Measurements from ENCODE around the gene GOLGA6D.
"Not testable (repeated sequence)": the region's sequence is repeated elsewhere in the genome, so short reads cannot be mapped to it uniquely, and the experiment has no call there.

GOLGA6D gene

GRCh38 chr15:75235760-75236729, 46.6 kb upstream of the GOLGA6D start:
- H3K36me3 ChIP-seq (ENCODE audit: control insufficient read depth, low read length): no peaks in the 10 kb centered on the region
- no peaks in the 10 kb centered on the region for H3F3A ChIP-seq (ENCODE audit: control insufficient read depth, insufficient read depth)
- peaks cover 4% of the 10 kb centered on the region; the same call in 1 of the 2 replicates for H3K27me3 ChIP-seq (ENCODE audit: control insufficient read depth, low read length)
- H3K9me3 ChIP-seq (ENCODE audit: control insufficient read depth, insufficient read depth, low read length): no peaks in the 10 kb centered on the region
- TF ChIP-seq EZH2phosphoT487 (IDR thresholded peaks at IDR 0.05; ENCODE audit: borderline replicate concordance, low read length): no peak
- no peaks in the 10 kb centered on the region for H3K79me2 ChIP-seq (ENCODE audit: control insufficient read depth, low read length)
- H3K4me2 ChIP-seq (ENCODE audit: low read length): no peak overlapping the region
- no peak overlapping the region for H3K4me3 ChIP-seq (ENCODE audit: low read length)
- H3K9me2 ChIP-seq (replicated peaks; ENCODE audit: control insufficient read depth, low read length): no peaks in the 10 kb centered on the region
- no peaks in the 10 kb centered on the region for H3K4me1 ChIP-seq (ENCODE audit: control insufficient read depth, low read length)
- H3K27ac ChIP-seq (ENCODE audit: low read depth, low read length): no peak overlapping the region
- H4K20me1 ChIP-seq (ENCODE audit: control insufficient read depth, insufficient read depth, low read depth, low read length): no peaks in the 10 kb centered on the region; the same call in 1 of the 2 replicates

- Histone ChIP-seq H3K4me3 (ENCODE audit: low read length) (no peak overlapping the region), H4K20me1 (ENCODE audit: control insufficient read depth, insufficient read depth, low read depth, low read length) (no peaks in the 10 kb centered on the region), H3K4me2 (ENCODE audit: low read length) (no peak overlapping the region), H3K9me3 (ENCODE audit: control insufficient read depth, insufficient read depth, low read length) (no peaks in the 10 kb centered on the region), H3K36me3 (ENCODE audit: control insufficient read depth, low read length) (no peaks in the 10 kb centered on the region), H3F3A (ENCODE audit: control insufficient read depth, insufficient read depth) (no peaks in the 10 kb centered on the region), H3K9me2 (replicated peaks; ENCODE audit: control insufficient read depth, low read length) (no peaks in the 10 kb centered on the region), H3K27me3 (ENCODE audit: control insufficient read depth, low read length) (peaks cover 5% of the 10 kb centered on the region; the same call in 1 of the 2 replicates), H3K4me1 (ENCODE audit: control insufficient read depth, low read length) (no peaks in the 10 kb centered on the region), H3K79me2 (ENCODE audit: control insufficient read depth, low read length) (no peaks in the 10 kb centered on the region), H3K27ac (ENCODE audit: low read depth, low read length) (no peak overlapping the region)
- TF ChIP-seq, protein P1, sequence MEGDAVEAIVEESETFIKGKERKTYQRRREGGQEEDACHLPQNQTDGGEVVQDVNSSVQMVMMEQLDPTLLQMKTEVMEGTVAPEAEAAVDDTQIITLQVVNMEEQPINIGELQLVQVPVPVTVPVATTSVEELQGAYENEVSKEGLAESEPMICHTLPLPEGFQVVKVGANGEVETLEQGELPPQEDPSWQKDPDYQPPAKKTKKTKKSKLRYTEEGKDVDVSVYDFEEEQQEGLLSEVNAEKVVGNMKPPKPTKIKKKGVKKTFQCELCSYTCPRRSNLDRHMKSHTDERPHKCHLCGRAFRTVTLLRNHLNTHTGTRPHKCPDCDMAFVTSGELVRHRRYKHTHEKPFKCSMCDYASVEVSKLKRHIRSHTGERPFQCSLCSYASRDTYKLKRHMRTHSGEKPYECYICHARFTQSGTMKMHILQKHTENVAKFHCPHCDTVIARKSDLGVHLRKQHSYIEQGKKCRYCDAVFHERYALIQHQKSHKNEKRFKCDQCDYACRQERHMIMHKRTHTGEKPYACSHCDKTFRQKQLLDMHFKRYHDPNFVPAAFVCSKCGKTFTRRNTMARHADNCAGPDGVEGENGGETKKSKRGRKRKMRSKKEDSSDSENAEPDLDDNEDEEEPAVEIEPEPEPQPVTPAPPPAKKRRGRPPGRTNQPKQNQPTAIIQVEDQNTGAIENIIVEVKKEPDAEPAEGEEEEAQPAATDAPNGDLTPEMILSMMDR (IDR thresholded peaks at IDR 0.05; ENCODE audit: low read depth, low read length, poor library complexity, severe bottlenecking): no peak
- no peak for TF ChIP-seq EZH2phosphoT487 (IDR thresholded peaks at IDR 0.05; ENCODE audit: borderline replicate concordance, low read length)
Observed at GRCh38 chr15:75237316-75237982, 45.2 kb upstream of the GOLGA6D start.

DNA sequence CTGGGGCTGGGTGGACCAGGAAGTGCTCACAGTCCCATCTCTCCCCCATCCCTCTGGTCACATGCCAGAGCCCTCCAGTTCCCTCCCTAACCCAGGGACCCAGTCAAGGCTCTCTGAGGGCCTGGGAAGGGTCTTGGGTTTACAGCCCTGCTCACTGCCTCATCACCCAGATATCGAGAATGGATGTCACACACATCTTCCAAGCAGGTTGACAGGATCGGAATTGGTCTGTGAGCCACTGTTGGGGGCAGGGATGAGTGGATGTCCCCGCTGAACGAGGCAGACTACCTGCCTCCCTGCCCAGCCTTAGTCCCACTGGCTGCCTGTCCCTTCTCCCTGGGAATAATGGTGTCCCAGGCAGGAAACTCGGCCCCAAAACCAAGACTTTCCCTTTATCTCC, 44.5 kb upstream of the GOLGA6D start:
- TF ChIP-seq, protein P1 (IDR thresholded peaks at IDR 0.05; ENCODE audit: low read depth, low read length, poor library complexity, severe bottlenecking): no peak
- no peak for TF ChIP-seq EZH2phosphoT487 (IDR thresholded peaks at IDR 0.05; ENCODE audit: borderline replicate concordance, low read length)
- no peaks in the 10 kb centered on the region for H3K9me3 ChIP-seq (ENCODE audit: control insufficient read depth, insufficient read depth, low read length)

GRCh38 chr15:75245741-75246140, 36.9 kb upstream of the GOLGA6D start:
- H3K27ac ChIP-seq (ENCODE audit: low read depth, low read length); H3K9me3 ChIP-seq (ENCODE audit: control insufficient read depth, insufficient read depth, low read length); H3K9me2 ChIP-seq (replicated peaks; ENCODE audit: control insufficient read depth, low read length); H3K79me2 ChIP-seq (ENCODE audit: control insufficient read depth, low read length); H3K4me1 ChIP-seq (ENCODE audit: control insufficient read depth, low read length); H3K4me2 ChIP-seq (ENCODE audit: low read length); H4K20me1 ChIP-seq (ENCODE audit: control insufficient read depth, insufficient read depth, low read depth, low read length); H3K4me3 ChIP-seq (ENCODE audit: low read length); H3F3A ChIP-seq (ENCODE audit: control insufficient read depth, insufficient read depth); H3K36me3 ChIP-seq (ENCODE audit: control insufficient read depth, low read length): not testable (repeated sequence)
- peaks cover 15% of the 10 kb centered on the region for H3K27me3 ChIP-seq (ENCODE audit: control insufficient read depth, low read length)

More for the DNA sequence above, 44.5 kb upstream of the GOLGA6D start:
- Histone ChIP-seq H3F3A (ENCODE audit: control insufficient read depth, insufficient read depth) (no peaks in the 10 kb centered on the region), H3K79me2 (ENCODE audit: control insufficient read depth, low read length) (no peaks in the 10 kb centered on the region), H3K27me3 (ENCODE audit: control insufficient read depth, low read length) (peaks cover 5% of the 10 kb centered on the region; the same call in 1 of the 2 replicates), H3K4me2 (ENCODE audit: low read length) (no peak overlapping the region), H3K4me3 (ENCODE audit: low read length) (no peak overlapping the region), H3K27ac (ENCODE audit: low read depth, low read length) (no peak overlapping the region), H3K4me1 (ENCODE audit: control insufficient read depth, low read length) (no peaks in the 10 kb centered on the region), H4K20me1 (ENCODE audit: control insufficient read depth, insufficient read depth, low read depth, low read length) (no peaks in the 10 kb centered on the region), H3K9me2 (replicated peaks; ENCODE audit: control insufficient read depth, low read length) (no peaks in the 10 kb centered on the region), H3K36me3 (ENCODE audit: control insufficient read depth, low read length) (no peaks in the 10 kb centered on the region)

DNA sequence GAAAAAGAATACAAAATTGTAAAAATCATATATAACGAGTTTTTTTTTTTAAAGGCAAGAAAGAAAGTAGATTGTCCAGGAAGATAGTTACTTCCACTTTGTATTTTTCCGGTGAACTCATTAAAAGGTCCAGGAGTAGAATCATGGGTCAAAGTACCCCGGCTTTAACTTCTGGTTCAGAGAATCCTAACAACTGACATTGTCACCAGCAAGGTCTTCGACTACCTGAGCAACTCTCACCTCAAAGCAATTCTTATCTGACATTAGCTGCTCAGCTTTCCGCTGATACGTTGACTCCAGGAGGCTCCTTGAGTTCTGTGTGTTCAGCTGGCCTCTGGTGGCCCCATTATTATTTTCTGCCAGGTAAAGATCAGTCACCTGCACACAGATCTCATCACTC, 33.6 kb upstream of the GOLGA6D start:
- H3K4me3 ChIP-seq (ENCODE audit: low read length); H3F3A ChIP-seq (ENCODE audit: control insufficient read depth, insufficient read depth); H3K9me2 ChIP-seq (replicated peaks; ENCODE audit: control insufficient read depth, low read length); H3K4me1 ChIP-seq (ENCODE audit: control insufficient read depth, low read length); H3K36me3 ChIP-seq (ENCODE audit: control insufficient read depth, low read length); H3K4me2 ChIP-seq (ENCODE audit: low read length); H3K79me2 ChIP-seq (ENCODE audit: control insufficient read depth, low read length); H3K9me3 ChIP-seq (ENCODE audit: control insufficient read depth, insufficient read depth, low read length); H4K20me1 ChIP-seq (ENCODE audit: control insufficient read depth, insufficient read depth, low read depth, low read length); H3K27ac ChIP-seq (ENCODE audit: low read depth, low read length): not testable (repeated sequence)
- peaks cover 13% of the 10 kb centered on the region for H3K27me3 ChIP-seq (ENCODE audit: control insufficient read depth, low read length)

Data from DOHH2 (cell line).